ENCODE results near the gene SFSWAP. TPM values are rescaled to one million over a fixed set of nuclear protein-coding genes. Genes with fewer than 3 reads are reported as not detected.
"Not testable (repeated sequence)": the region's sequence is repeated elsewhere in the genome, so short reads cannot be mapped to it uniquely, and the experiment has no call there.

SFSWAP gene
- total RNA-seq, 1 donor from 2014 or later: 21.9 TPM

GRCh38 chr12:131776237-131776889 is 65.5 kb downstream of the SFSWAP start:
- H3K36me3 ChIP-seq: peaks cover 71% of the 10 kb centered on the region
- TF ChIP-seq CTCF (IDR thresholded peaks at IDR 0.05; ENCODE audit: borderline replicate concordance): no peak
- H3K4me1 ChIP-seq: peaks cover 17% of the 10 kb centered on the region
- H3K4me3 ChIP-seq: no peak overlapping the region
- intact Hi-C loops (cut with micrococcal nuclease): no loop called here
- H3K27ac ChIP-seq (replicated peaks): no peak overlapping the region
- no peak for DNase-seq
- H3K27me3 ChIP-seq (ENCODE audit: low read depth): no peaks in the 10 kb centered on the region
- no peaks in the 10 kb centered on the region for H3K9me3 ChIP-seq (replicated peaks)

GRCh38 chr12:131777269-131777668 is 66.4 kb downstream of the SFSWAP start:
- H3K9me3 ChIP-seq (replicated peaks); H3K27ac ChIP-seq (replicated peaks); DNase-seq; H3K4me3 ChIP-seq; H3K27me3 ChIP-seq (ENCODE audit: low read depth); intact Hi-C loops (cut with micrococcal nuclease): not testable (repeated sequence)
- Histone ChIP-seq H3K36me3 (peaks cover 71% of the 10 kb centered on the region), H3K4me1 (peaks cover 17% of the 10 kb centered on the region)

GRCh38 chr12:131779027-131779426 is 68.1 kb downstream of the SFSWAP start:
- intact Hi-C loops (cut with micrococcal nuclease): no loop called here
- peaks cover 15% of the 10 kb centered on the region for H3K4me1 ChIP-seq
- peaks cover 72% of the 10 kb centered on the region for H3K36me3 ChIP-seq
- TF ChIP-seq CTCF (IDR thresholded peaks at IDR 0.05; ENCODE audit: borderline replicate concordance): no peak
- no peak overlapping the region for H3K27ac ChIP-seq (replicated peaks)
- DNase-seq: no peak
- H3K9me3 ChIP-seq (replicated peaks): no peaks in the 10 kb centered on the region
- H3K4me3 ChIP-seq: no peak overlapping the region
- no peaks in the 10 kb centered on the region for H3K27me3 ChIP-seq (ENCODE audit: low read depth)

- Histone ChIP-seq H3K4me3 (no peak overlapping the region), H3K27ac (replicated peaks) (no peak overlapping the region), H3K9me3 (replicated peaks) (no peaks in the 10 kb centered on the region), H3K4me1 (no peaks in the 10 kb centered on the region), H3K27me3 (ENCODE audit: low read depth) (no peaks in the 10 kb centered on the region), H3K36me3 (peaks cover 84% of the 10 kb centered on the region)
- DNase-seq: no peak
- intact Hi-C loops (cut with micrococcal nuclease): no loop called here
- TF ChIP-seq CTCF (IDR thresholded peaks at IDR 0.05; ENCODE audit: borderline replicate concordance): no peak
These were observed 71.2 kb downstream of the SFSWAP start for GRCh38 chr12:131782061-131782460.

GRCh38 chr12:131783915-131784541 is 73.1 kb downstream of the SFSWAP start:
- H3K27ac ChIP-seq (replicated peaks): no peak overlapping the region
- peaks cover 86% of the 10 kb centered on the region for H3K36me3 ChIP-seq
- no peaks in the 10 kb centered on the region for H3K9me3 ChIP-seq (replicated peaks)
- no peaks in the 10 kb centered on the region for H3K27me3 ChIP-seq (ENCODE audit: low read depth)
- no peaks in the 10 kb centered on the region for H3K4me1 ChIP-seq
- no peak for DNase-seq
- TF ChIP-seq CTCF (IDR thresholded peaks at IDR 0.05; ENCODE audit: borderline replicate concordance): no peak
- no peak overlapping the region for H3K4me3 ChIP-seq
- intact Hi-C loops (cut with micrococcal nuclease): no loop called here
